ENCODE measurements around the gene LITAFD.

The LITAFD gene

GRCh38 chr16:8855051-8855786 lies 26.9 kb upstream of the LITAFD start:
- H3K36me3 ChIP-seq (ENCODE audit: control insufficient read depth, insufficient read depth, low read length), result peaks cover 30% of the 10 kb centered on the region
- H3K9me3 ChIP-seq (ENCODE audit: control insufficient read depth, low read length), result no peaks in the 10 kb centered on the region
- H3K4me1 ChIP-seq (ENCODE audit: control insufficient read depth, insufficient read depth, low read length, poor library complexity, severe bottlenecking), result peaks cover 10% of the 10 kb centered on the region
- no peak overlapping the region for H3K27ac ChIP-seq (ENCODE audit: insufficient read depth, low read length, poor library complexity, severe bottlenecking)
- no peaks in the 10 kb centered on the region for H3K27me3 ChIP-seq (replicated peaks; ENCODE audit: control insufficient read depth, insufficient read depth, low read length, poor library complexity, severe bottlenecking)
- no peak for DNase-seq
- no peak overlapping the region for H3K4me3 ChIP-seq (ENCODE audit: insufficient read depth, low read depth, low read length, poor library complexity, severe bottlenecking)

- Histone ChIP-seq H3K4me1 (ENCODE audit: control insufficient read depth, insufficient read depth, low read length, poor library complexity, severe bottlenecking) (peaks cover 10% of the 10 kb centered on the region), H3K9me3 (ENCODE audit: control insufficient read depth, low read length) (no peaks in the 10 kb centered on the region), H3K27me3 (replicated peaks; ENCODE audit: control insufficient read depth, insufficient read depth, low read length, poor library complexity, severe bottlenecking) (no peaks in the 10 kb centered on the region), H3K27ac (ENCODE audit: insufficient read depth, low read length, poor library complexity, severe bottlenecking) (no peak overlapping the region), H3K36me3 (ENCODE audit: control insufficient read depth, insufficient read depth, low read length) (peaks cover 30% of the 10 kb centered on the region), H3K4me3 (ENCODE audit: insufficient read depth, low read depth, low read length, poor library complexity, severe bottlenecking) (no peak overlapping the region)
- no peak for DNase-seq
These were observed 26.2 kb upstream of the LITAFD start for GRCh38 chr16:8855972-8856371.

GRCh38 chr16:8858994-8859912 lies 22.9 kb upstream of the LITAFD start:
- Histone ChIP-seq H3K4me3 (ENCODE audit: insufficient read depth, low read depth, low read length, poor library complexity, severe bottlenecking) (no peak overlapping the region), H3K27ac (ENCODE audit: insufficient read depth, low read length, poor library complexity, severe bottlenecking) (no peak overlapping the region), H3K4me1 (ENCODE audit: control insufficient read depth, insufficient read depth, low read length, poor library complexity, severe bottlenecking) (peaks cover 10% of the 10 kb centered on the region), H3K27me3 (replicated peaks; ENCODE audit: control insufficient read depth, insufficient read depth, low read length, poor library complexity, severe bottlenecking) (no peaks in the 10 kb centered on the region), H3K9me3 (ENCODE audit: control insufficient read depth, low read length) (no peaks in the 10 kb centered on the region), H3K36me3 (ENCODE audit: control insufficient read depth, insufficient read depth, low read length) (peaks cover 23% of the 10 kb centered on the region)
- DNase-seq, result no peak

GRCh38 chr16:8859913-8860881 lies 22.0 kb upstream of the LITAFD start:
- Histone ChIP-seq H3K4me1 (ENCODE audit: control insufficient read depth, insufficient read depth, low read length, poor library complexity, severe bottlenecking) (peaks cover 10% of the 10 kb centered on the region), H3K36me3 (ENCODE audit: control insufficient read depth, insufficient read depth, low read length) (peaks cover 14% of the 10 kb centered on the region), H3K9me3 (ENCODE audit: control insufficient read depth, low read length) (no peaks in the 10 kb centered on the region), H3K27me3 (replicated peaks; ENCODE audit: control insufficient read depth, insufficient read depth, low read length, poor library complexity, severe bottlenecking) (no peaks in the 10 kb centered on the region), H3K4me3 (ENCODE audit: insufficient read depth, low read depth, low read length, poor library complexity, severe bottlenecking) (no peak overlapping the region), H3K27ac (ENCODE audit: insufficient read depth, low read length, poor library complexity, severe bottlenecking) (no peak overlapping the region)
- DNase-seq, result no peak

DNA sequence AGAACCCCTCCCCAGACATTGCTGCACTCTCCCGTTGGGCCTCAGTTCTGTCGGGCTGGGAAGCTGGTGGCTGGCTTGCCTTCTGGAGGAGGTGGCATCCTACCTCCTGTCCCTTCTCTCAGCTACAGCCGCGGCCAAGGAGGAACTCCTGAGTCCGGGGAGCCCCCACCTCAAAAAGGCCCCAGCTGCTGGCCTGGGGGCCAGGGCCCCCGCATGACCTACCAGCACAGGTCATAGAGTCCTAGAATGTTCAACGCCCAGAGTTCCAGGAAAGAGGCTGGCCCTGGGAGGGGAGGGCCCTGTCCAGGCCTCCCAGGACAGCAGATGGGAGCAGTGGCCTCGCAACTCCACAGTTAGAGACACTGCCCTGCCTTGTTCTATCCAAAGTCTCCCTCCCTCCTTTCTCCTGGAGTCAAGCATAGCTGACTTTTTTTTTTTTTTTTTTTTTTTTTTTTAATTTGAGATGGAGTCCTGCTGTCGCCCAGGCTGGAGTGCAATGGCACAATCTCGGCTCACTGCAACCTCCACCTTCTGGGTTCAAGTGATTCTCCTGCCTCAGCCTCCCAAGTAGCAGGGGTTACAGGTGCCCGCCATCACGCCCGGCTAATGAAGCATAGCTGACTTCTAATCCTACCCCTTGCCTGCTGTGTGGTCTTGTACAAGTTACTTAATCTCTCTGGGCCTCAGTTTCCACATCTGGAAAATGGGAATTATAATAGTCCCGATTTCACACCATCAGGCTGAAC lies 20.4 kb upstream of the LITAFD start:
- H3K27ac ChIP-seq (ENCODE audit: insufficient read depth, low read length, poor library complexity, severe bottlenecking), result no peak overlapping the region
- no peak overlapping the region for H3K4me3 ChIP-seq (ENCODE audit: insufficient read depth, low read depth, low read length, poor library complexity, severe bottlenecking)
- H3K4me1 ChIP-seq (ENCODE audit: control insufficient read depth, insufficient read depth, low read length, poor library complexity, severe bottlenecking), result peaks cover 3% of the 10 kb centered on the region
- peaks cover 6% of the 10 kb centered on the region for H3K36me3 ChIP-seq (ENCODE audit: control insufficient read depth, insufficient read depth, low read length)
- no peaks in the 10 kb centered on the region for H3K27me3 ChIP-seq (replicated peaks; ENCODE audit: control insufficient read depth, insufficient read depth, low read length, poor library complexity, severe bottlenecking)
- no peak for DNase-seq
- H3K9me3 ChIP-seq (ENCODE audit: control insufficient read depth, low read length), result no peaks in the 10 kb centered on the region

- no peak overlapping the region for H3K27ac ChIP-seq (ENCODE audit: insufficient read depth, low read length, poor library complexity, severe bottlenecking)
- peaks cover 8% of the 10 kb centered on the region for H3K4me1 ChIP-seq (ENCODE audit: control insufficient read depth, insufficient read depth, low read length, poor library complexity, severe bottlenecking)
- no peaks in the 10 kb centered on the region for H3K27me3 ChIP-seq (replicated peaks; ENCODE audit: control insufficient read depth, insufficient read depth, low read length, poor library complexity, severe bottlenecking)
- H3K4me3 ChIP-seq (ENCODE audit: insufficient read depth, low read depth, low read length, poor library complexity, severe bottlenecking), result no peak overlapping the region
- H3K9me3 ChIP-seq (ENCODE audit: control insufficient read depth, low read length), result no peaks in the 10 kb centered on the region
- peaks cover 6% of the 10 kb centered on the region for H3K36me3 ChIP-seq (ENCODE audit: control insufficient read depth, insufficient read depth, low read length)
- DNase-seq, result no peak
These were observed 19.6 kb upstream of the LITAFD start for GRCh38 chr16:8862309-8863130.

GRCh38 chr16:8863594-8864424 lies 18.3 kb upstream of the LITAFD start:
- no peak for DNase-seq
- H3K27ac ChIP-seq (ENCODE audit: insufficient read depth, low read length, poor library complexity, severe bottlenecking), result no peak overlapping the region

DNA sequence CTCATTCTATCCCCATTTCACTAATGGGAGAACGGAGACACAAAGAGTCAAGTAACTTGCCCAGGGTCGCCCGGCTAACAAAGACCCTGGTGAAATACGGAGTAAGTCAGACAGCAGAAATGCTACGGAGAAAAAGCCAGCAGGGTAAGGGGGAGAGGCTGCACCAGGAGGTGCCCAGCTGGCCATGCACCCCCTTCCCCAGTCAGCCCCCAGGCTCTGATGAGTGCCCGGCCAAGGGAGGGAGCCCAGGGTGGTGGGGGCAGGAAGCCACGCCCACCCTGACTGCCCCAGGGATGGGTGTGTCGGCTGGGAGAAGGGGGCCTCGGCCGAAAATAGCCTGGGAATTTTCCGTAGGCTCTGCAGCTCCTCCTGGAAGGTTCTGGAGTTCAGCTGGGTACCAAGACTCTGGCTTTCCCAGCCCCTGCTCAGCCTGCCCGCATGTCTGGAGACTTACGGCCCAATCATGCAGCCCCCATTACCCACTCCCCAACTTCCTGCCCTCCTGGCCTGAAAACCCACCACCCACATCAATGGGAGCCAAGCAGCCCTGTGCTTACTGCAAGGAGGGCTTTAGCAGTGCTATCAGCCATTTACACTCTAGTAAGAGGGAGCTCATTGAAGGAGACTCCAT lies 17.6 kb upstream of the LITAFD start:
- Histone ChIP-seq H3K27me3 (replicated peaks; ENCODE audit: control insufficient read depth, insufficient read depth, low read length, poor library complexity, severe bottlenecking) (no peaks in the 10 kb centered on the region), H3K4me1 (ENCODE audit: control insufficient read depth, insufficient read depth, low read length, poor library complexity, severe bottlenecking) (peaks cover 12% of the 10 kb centered on the region), H3K9me3 (ENCODE audit: control insufficient read depth, low read length) (no peaks in the 10 kb centered on the region), H3K4me3 (ENCODE audit: insufficient read depth, low read depth, low read length, poor library complexity, severe bottlenecking) (no peak overlapping the region), H3K36me3 (ENCODE audit: control insufficient read depth, insufficient read depth, low read length) (no peaks in the 10 kb centered on the region), H3K27ac (ENCODE audit: insufficient read depth, low read length, poor library complexity, severe bottlenecking) (no peak overlapping the region)
- DNase-seq, result no peak

More at GRCh38 chr16:8863594-8864424, 18.3 kb upstream of the LITAFD start:
- Histone ChIP-seq H3K4me1 (ENCODE audit: control insufficient read depth, insufficient read depth, low read length, poor library complexity, severe bottlenecking) (peaks cover 12% of the 10 kb centered on the region), H3K4me3 (ENCODE audit: insufficient read depth, low read depth, low read length, poor library complexity, severe bottlenecking) (no peak overlapping the region), H3K36me3 (ENCODE audit: control insufficient read depth, insufficient read depth, low read length) (no peaks in the 10 kb centered on the region), H3K9me3 (ENCODE audit: control insufficient read depth, low read length) (no peaks in the 10 kb centered on the region), H3K27me3 (replicated peaks; ENCODE audit: control insufficient read depth, insufficient read depth, low read length, poor library complexity, severe bottlenecking) (no peaks in the 10 kb centered on the region)

Data from effector memory CD4-positive, alpha-beta T cell (primary cell).